Karpas-422 (cell line): Measurements from ENCODE around the gene MRPL37. TPM values are rescaled to one million over a fixed set of nuclear protein-coding genes. Genes with fewer than 3 reads are reported as not detected.
A peak's percentile ranks its signal among the peaks of the same experiment; 100 is the strongest.
"Not testable (repeated sequence)": the region's sequence is repeated elsewhere in the genome, so short reads cannot be mapped to it uniquely, and the experiment has no call there.

ENCODE experiments used
- DNase-seq: peaks from one replicate; pipeline ENCODE4 v3.0.0-alpha.2; 2015
- H2AFZ ChIP-seq: fragments of 200-600 bp; sonication (generic); 2 replicates; pipeline ENCODE4 v1.6.1; 2014; ENCODE audit warnings: antibody characterized with exemption, low read length, mixed read lengths
- H3K27ac ChIP-seq: fragments of 200-600 bp; sonication (generic); 2 replicates; pipeline ENCODE4 v1.5.1; 2014; ENCODE audit warnings: mild to moderate bottlenecking, low read length, moderate library complexity
- H3K27me3 ChIP-seq: fragments of 200-600 bp; sonication (generic); 2 replicates; pipeline ENCODE4 v1.6.1; 2014; ENCODE audit warnings: low read length, mixed read lengths
- H3K36me3 ChIP-seq: fragments of 200-600 bp; sonication (generic); 2 replicates; pipeline ENCODE4 v1.6.1; 2014; ENCODE audit warnings: low read length, mixed read lengths; ENCODE audit not compliant: insufficient read depth
- H3K4me1 ChIP-seq: fragments of 200-600 bp; sonication (generic); 2 replicates; pipeline ENCODE4 v1.6.1; 2014; ENCODE audit warnings: mild to moderate bottlenecking, low read length, mixed read lengths
- H3K4me2 ChIP-seq: fragments of 200-600 bp; sonication (generic); 2 replicates; pipeline ENCODE4 v1.6.1; 2014; ENCODE audit warnings: low read length, low read depth, mild to moderate bottlenecking; ENCODE audit not compliant: poor library complexity, severe bottlenecking
- H3K4me3 ChIP-seq: fragments of 200-600 bp; sonication (generic); 2 replicates; pipeline ENCODE4 v1.5.1; 2014; ENCODE audit warnings: mild to moderate bottlenecking, antibody characterized with exemption, low read length, mixed read lengths
- H3K79me2 ChIP-seq: fragments of 200-600 bp; sonication (generic); 2 replicates; pipeline ENCODE4 v1.6.1; 2014; ENCODE audit warnings: mild to moderate bottlenecking, low read length, mixed read lengths
- H3K9ac ChIP-seq: fragments of 200-600 bp; sonication (generic); 2 replicates; pipeline ENCODE4 v1.6.0; 2014; ENCODE audit warnings: low read length
- H3K9me2 ChIP-seq: fragments of 200-600 bp; sonication (generic), shearing (Covaris generic); replicated peaks from 2 replicates; pipeline ENCODE4 v1.6.0; 2014; ENCODE audit warnings: mild to moderate bottlenecking, low read length, moderate library complexity; ENCODE audit not compliant: insufficient read depth
- H3K9me3 ChIP-seq: fragments of 300-700, 200-600 bp; sonication (generic); 2 replicates; pipeline ENCODE4 v1.6.1; 2014; ENCODE audit warnings: low read length, mixed read lengths
- H4K20me1 ChIP-seq: fragments of 200-600 bp; sonication (generic); 2 replicates; pipeline ENCODE4 v1.6.1; 2014; ENCODE audit warnings: mild to moderate bottlenecking, antibody characterized with exemption, low read length, low read depth; ENCODE audit not compliant: insufficient read depth
- total RNA-seq: library from RNA; depleted of rRNA; stranded (reverse); fragments of >200 nt; shearing (Covaris generic); gene quantifications from 2 replicates; pipeline ENCODE4 v1.2.3, GENCODE V29; 2014; ENCODE audit warnings: low replicate concordance

The MRPL37 gene
- total RNA-seq, 1 experiment from 2014 or later = 80.1 TPM

- H3K4me1 ChIP-seq = peaks cover 22% of the 10 kb centered on the region
- peak overlapping the region; percentile 81; the same call in 1 of the 2 replicates for H2AFZ ChIP-seq
- H3K4me2 ChIP-seq = peak overlapping the region; percentile 88
- H3K79me2 ChIP-seq = peaks cover 51% of the 10 kb centered on the region
- peak overlapping the region; percentile 99 for H3K4me3 ChIP-seq
- no peaks in the 10 kb centered on the region for H3K36me3 ChIP-seq
- H3K9ac ChIP-seq = peak overlapping the region; percentile 94
- peaks cover 11% of the 10 kb centered on the region; the same call in 1 of the 2 replicates for H4K20me1 ChIP-seq
- no peaks in the 10 kb centered on the region for H3K27me3 ChIP-seq
- no peaks in the 10 kb centered on the region for H3K9me3 ChIP-seq
- peak; percentile 47 for DNase-seq
- H3K27ac ChIP-seq = no peak overlapping the region
- H3K9me2 ChIP-seq = no peaks in the 10 kb centered on the region
These were observed 709 bp upstream of the MRPL37 start for GRCh38 chr1:54199151-54199764.

- DNase-seq = peak; percentile 50
- H3K27ac ChIP-seq = no peak overlapping the region
- H3K4me1 ChIP-seq = peaks cover 22% of the 10 kb centered on the region
- peaks cover 12% of the 10 kb centered on the region; the same call in 1 of the 2 replicates for H3K36me3 ChIP-seq
- H3K9ac ChIP-seq = peak overlapping the region; percentile 94
- peaks cover 63% of the 10 kb centered on the region for H3K79me2 ChIP-seq
- H3K9me3 ChIP-seq = no peaks in the 10 kb centered on the region
- no peaks in the 10 kb centered on the region for H3K27me3 ChIP-seq
- H3K4me3 ChIP-seq = peak overlapping the region; percentile 99
- peaks cover 15% of the 10 kb centered on the region; the same call in 1 of the 2 replicates for H4K20me1 ChIP-seq
- H2AFZ ChIP-seq = peak overlapping the region; percentile 25; the same call in 1 of the 2 replicates
- H3K9me2 ChIP-seq = no peaks in the 10 kb centered on the region
- H3K4me2 ChIP-seq = peak overlapping the region; percentile 88
These were observed 591 bp downstream of the MRPL37 start for GRCh38 chr1:54200519-54200997.

DNA sequence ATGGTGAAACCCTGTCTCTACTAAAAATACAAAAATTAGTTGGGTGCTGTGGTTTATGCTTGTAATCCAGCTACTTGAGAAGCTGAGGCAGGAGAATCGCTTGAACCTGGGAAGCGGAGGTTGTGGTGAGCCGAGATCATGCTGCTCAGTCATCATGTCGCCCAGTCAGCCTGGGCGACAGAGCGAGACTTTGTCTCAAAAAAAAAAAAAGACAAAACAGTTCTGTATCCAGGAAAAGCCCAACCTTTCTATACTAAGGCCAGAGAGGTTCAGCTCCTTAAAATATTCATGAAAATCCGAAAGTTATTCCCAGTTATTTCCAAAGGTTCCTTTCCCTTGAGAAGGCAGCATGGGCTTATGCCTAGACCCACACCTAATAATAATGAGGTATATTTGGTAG lies 4.2 kb downstream of the MRPL37 start:
- no peak overlapping the region for H3K27ac ChIP-seq
- peaks cover 58% of the 10 kb centered on the region for H3K79me2 ChIP-seq
- H3K4me3 ChIP-seq = no peak overlapping the region
- H3K9ac ChIP-seq = no peak overlapping the region
- no peak for DNase-seq
- no peaks in the 10 kb centered on the region for H3K9me2 ChIP-seq
- H3K4me1 ChIP-seq = peaks cover 16% of the 10 kb centered on the region
- H4K20me1 ChIP-seq = peaks cover 15% of the 10 kb centered on the region; the same call in 1 of the 2 replicates
- no peak overlapping the region for H3K4me2 ChIP-seq
- H3K9me3 ChIP-seq = no peaks in the 10 kb centered on the region
- no peaks in the 10 kb centered on the region for H3K27me3 ChIP-seq
- H3K36me3 ChIP-seq = peaks cover 30% of the 10 kb centered on the region
- no peak overlapping the region for H2AFZ ChIP-seq

DNA sequence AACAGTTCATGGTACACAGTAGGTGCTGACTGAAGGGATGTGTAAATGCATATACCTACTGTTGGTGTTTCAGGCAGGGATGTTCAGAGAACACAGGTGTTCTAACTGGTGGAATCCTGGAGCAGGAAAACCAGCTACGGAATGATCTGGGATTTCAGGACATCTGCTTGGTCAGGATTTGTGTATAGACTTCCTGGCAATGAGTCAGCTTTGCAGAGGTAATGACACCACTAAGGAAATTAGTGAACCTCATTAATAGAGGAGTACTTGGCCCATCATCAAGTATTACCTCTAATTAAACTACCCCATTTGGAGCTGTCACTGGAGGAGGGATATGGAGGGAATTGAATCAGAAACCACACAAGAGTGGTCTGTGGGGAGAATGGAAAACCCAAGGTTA lies 7.3 kb downstream of the MRPL37 start:
- Histone ChIP-seq H3K36me3 (peaks cover 48% of the 10 kb centered on the region), H3K27me3 (no peaks in the 10 kb centered on the region), H3K4me3 (no peak overlapping the region), H3K79me2 (peaks cover 29% of the 10 kb centered on the region), H3K27ac (no peak overlapping the region), H3K9ac (no peak overlapping the region), H3K4me2 (no peak overlapping the region), H3K9me3 (no peaks in the 10 kb centered on the region), H3K4me1 (no peaks in the 10 kb centered on the region), H2AFZ (no peak overlapping the region), H3K9me2 (no peaks in the 10 kb centered on the region), H4K20me1 (0 out of 2 replicates have a peak, but pooled peaks cover 10% of the 10 kb centered on the region)
- no peak for DNase-seq

GRCh38 chr1:54207896-54208295 lies 7.9 kb downstream of the MRPL37 start:
- H3K4me2 ChIP-seq, H3K27ac ChIP-seq, H3K27me3 ChIP-seq, DNase-seq, H4K20me1 ChIP-seq, H3K4me1 ChIP-seq, H3K9me2 ChIP-seq, H2AFZ ChIP-seq, H3K4me3 ChIP-seq, H3K9ac ChIP-seq, H3K9me3 ChIP-seq: not testable (repeated sequence)
- H3K36me3 ChIP-seq = peaks cover 51% of the 10 kb centered on the region
- H3K79me2 ChIP-seq = peaks cover 23% of the 10 kb centered on the region

DNA sequence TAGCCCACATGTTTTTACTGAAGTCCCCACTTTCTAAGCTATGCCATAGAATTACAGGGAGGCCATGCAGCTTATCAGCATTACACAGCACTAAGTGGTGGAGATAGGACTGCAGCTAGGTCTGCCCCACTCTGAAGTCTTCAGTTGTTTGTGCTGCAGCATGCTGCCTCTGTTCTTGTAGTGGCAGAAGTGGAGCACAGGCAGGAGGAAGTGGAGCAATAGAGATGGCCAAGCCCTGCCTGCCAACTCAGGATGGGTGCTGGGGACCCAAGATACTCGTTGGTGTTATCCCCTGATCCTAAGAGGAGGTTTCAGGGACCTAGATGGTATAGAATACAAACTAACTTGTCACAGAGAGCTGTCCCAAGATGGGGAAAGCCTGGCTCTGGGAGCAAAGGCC lies 12.9 kb downstream of the MRPL37 start:
- Histone ChIP-seq H2AFZ (no peak overlapping the region), H3K4me1 (no peaks in the 10 kb centered on the region), H3K27ac (no peak overlapping the region), H3K79me2 (no peaks in the 10 kb centered on the region), H3K9me3 (no peaks in the 10 kb centered on the region), H3K9ac (no peak overlapping the region), H3K27me3 (no peaks in the 10 kb centered on the region), H3K9me2 (no peaks in the 10 kb centered on the region), H3K4me3 (no peak overlapping the region), H4K20me1 (0 out of 2 replicates have a peak, but pooled peaks cover 4% of the 10 kb centered on the region), H3K4me2 (no peak overlapping the region), H3K36me3 (peaks cover 53% of the 10 kb centered on the region)
- no peak for DNase-seq

DNA sequence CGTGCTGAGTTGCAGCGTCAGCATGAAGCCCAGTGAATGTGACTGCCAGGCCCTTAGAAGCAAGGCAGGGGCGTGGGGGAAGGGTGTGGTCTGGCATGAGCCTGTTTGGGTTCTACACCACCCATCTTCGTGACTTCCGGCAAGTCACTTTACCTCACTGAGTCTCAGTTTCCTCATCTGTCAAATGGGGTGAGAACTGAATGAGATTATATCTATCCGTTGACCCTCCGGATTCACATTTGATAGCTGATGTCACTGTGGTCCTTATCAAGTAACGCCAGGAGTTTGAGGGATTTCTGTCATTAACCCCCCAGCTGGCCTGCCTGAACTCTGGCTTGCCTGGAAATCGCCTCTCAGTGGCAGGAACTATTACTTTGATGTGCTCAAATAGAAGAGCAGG lies 15.6 kb downstream of the MRPL37 start:
- DNase-seq = no peak
- 0 out of 2 replicates have a peak, but pooled peaks cover 4% of the 10 kb centered on the region for H4K20me1 ChIP-seq
- peaks cover 42% of the 10 kb centered on the region for H3K36me3 ChIP-seq
- no peak overlapping the region for H2AFZ ChIP-seq
- H3K9ac ChIP-seq = no peak overlapping the region
- H3K4me1 ChIP-seq = no peaks in the 10 kb centered on the region
- H3K9me3 ChIP-seq = no peaks in the 10 kb centered on the region
- no peak overlapping the region for H3K27ac ChIP-seq
- no peak overlapping the region for H3K4me3 ChIP-seq
- no peaks in the 10 kb centered on the region for H3K79me2 ChIP-seq
- H3K9me2 ChIP-seq = no peaks in the 10 kb centered on the region
- H3K27me3 ChIP-seq = no peaks in the 10 kb centered on the region
- no peak overlapping the region for H3K4me2 ChIP-seq

GRCh38 chr1:54218883-54219687 lies 19.1 kb downstream of the MRPL37 start:
- Histone ChIP-seq H3K27me3 (no peaks in the 10 kb centered on the region), H3K4me2 (no peak overlapping the region), H3K9ac (no peak overlapping the region), H3K4me3 (no peak overlapping the region), H3K27ac (no peak overlapping the region), H3K9me3 (no peaks in the 10 kb centered on the region), H3K79me2 (no peaks in the 10 kb centered on the region), H4K20me1 (no peaks in the 10 kb centered on the region), H3K4me1 (no peaks in the 10 kb centered on the region), H3K36me3 (peaks cover 23% of the 10 kb centered on the region; the same call in 1 of the 2 replicates), H3K9me2 (no peaks in the 10 kb centered on the region), H2AFZ (no peak overlapping the region)
- no peak for DNase-seq
